ENCODE measurements around the gene HSD3B1. TPM values are rescaled to one million over a fixed set of nuclear protein-coding genes. Genes with fewer than 3 reads are reported as not detected.

HSD3B1 gene
- total RNA-seq (62.4 and 101 TPM in 2 replicates), polyA plus RNA-seq (38.3 and 44.8 TPM in 2 replicates)

DNA sequence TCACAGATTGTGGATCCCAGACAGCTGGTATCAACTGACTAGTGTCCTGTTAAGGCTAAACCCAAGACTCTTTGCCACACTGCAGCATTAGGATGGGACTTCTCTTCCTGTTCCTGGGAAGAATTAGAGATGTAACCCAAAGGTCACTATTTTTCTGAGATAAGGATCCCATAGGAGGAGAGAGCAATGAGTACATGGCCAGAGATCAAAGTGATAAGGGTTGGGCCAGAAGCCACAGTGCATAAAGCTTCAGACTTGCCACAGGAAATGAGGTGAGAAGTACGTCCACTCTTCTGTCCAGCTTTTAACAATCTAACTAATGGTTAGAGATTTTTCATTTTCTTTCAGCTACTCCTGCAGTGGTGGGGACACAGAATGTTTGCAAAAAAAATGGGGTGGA lies at the start of gene HSD3B1:
TSS of gene HSD3B1 (plus strand) at position 270 of the 400 bp plus-strand sequence. CDS start 267 bp downstream, outside the sequence.
- Histone ChIP-seq H4K20me1 (ENCODE audit: insufficient read depth, poor library complexity, severe bottlenecking) (no peaks in the 10 kb centered on the region), H3K9me2 (replicated peaks; ENCODE audit: insufficient read depth) (no peaks in the 10 kb centered on the region), H3K36me3 (replicated peaks; ENCODE audit: insufficient read depth, low read depth) (no peaks in the 10 kb centered on the region), H3K27me3 (no peaks in the 10 kb centered on the region), H3K4me3 (no peak within 1 kb of the TSS), H3K9me3 (ENCODE audit: low read depth) (no peaks in the 10 kb centered on the region), H3K79me2 (no peaks in the 10 kb centered on the region), H2AFZ (no peak within 1 kb of the TSS), H3K4me2 (peak within 1 kb of the TSS; percentile 17), H3K27ac (peak within 1 kb of the TSS; percentile 13), H3K4me1 (ENCODE audit: insufficient read depth) (no peaks in the 10 kb centered on the region)
- TF ChIP-seq EZH2phosphoT487 (IDR thresholded peaks at IDR 0.05; ENCODE audit: low read depth, severe bottlenecking, unreplicated experiment): no peak
- TF ChIP-seq, protein P1, sequence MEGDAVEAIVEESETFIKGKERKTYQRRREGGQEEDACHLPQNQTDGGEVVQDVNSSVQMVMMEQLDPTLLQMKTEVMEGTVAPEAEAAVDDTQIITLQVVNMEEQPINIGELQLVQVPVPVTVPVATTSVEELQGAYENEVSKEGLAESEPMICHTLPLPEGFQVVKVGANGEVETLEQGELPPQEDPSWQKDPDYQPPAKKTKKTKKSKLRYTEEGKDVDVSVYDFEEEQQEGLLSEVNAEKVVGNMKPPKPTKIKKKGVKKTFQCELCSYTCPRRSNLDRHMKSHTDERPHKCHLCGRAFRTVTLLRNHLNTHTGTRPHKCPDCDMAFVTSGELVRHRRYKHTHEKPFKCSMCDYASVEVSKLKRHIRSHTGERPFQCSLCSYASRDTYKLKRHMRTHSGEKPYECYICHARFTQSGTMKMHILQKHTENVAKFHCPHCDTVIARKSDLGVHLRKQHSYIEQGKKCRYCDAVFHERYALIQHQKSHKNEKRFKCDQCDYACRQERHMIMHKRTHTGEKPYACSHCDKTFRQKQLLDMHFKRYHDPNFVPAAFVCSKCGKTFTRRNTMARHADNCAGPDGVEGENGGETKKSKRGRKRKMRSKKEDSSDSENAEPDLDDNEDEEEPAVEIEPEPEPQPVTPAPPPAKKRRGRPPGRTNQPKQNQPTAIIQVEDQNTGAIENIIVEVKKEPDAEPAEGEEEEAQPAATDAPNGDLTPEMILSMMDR (IDR thresholded peaks at IDR 0.05; ENCODE audit: poor library complexity): no peak
- TF ChIP-seq EZH2 (IDR thresholded peaks at IDR 0.05; ENCODE audit: borderline replicate concordance): no peak
- no peak for DNase-seq (ENCODE audit: low spot score)
- 58% methylated on average over 1 of the region's 1 CpG for WGBS (ENCODE audit: low lambda C conversion rate, missing lambda C conversion rate)

DNA sequence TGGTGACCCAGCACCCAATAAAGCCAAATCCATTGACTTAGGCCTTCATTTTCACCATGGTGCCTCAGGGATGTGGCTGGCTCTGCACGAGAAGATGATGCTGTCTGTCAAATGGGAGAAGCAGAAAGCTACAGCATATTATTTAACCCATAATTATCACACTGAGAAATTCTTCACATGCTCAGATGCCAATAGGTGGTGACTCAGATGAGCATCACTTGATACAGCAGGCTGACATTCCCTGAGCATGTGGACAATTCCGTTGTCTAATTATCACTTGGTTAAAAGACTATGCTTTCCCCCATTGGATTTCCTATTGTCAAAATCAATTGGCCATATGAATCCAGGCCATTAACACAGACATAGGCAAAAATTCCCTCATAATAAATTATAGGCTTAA lies 44.0 kb upstream of the HSD3B1 start:
- H3K36me3 ChIP-seq (replicated peaks; ENCODE audit: insufficient read depth, low read depth): no peaks in the 10 kb centered on the region
- H3K79me2 ChIP-seq: no peaks in the 10 kb centered on the region
- no peak overlapping the region for H3K27ac ChIP-seq
- DNase-seq (ENCODE audit: low spot score): no peak
- H3K4me1 ChIP-seq (ENCODE audit: insufficient read depth): peaks cover 19% of the 10 kb centered on the region
- no peaks in the 10 kb centered on the region for H4K20me1 ChIP-seq (ENCODE audit: insufficient read depth, poor library complexity, severe bottlenecking)
- H3K4me3 ChIP-seq: no peak overlapping the region
- H3K27me3 ChIP-seq: no peaks in the 10 kb centered on the region
- 88% methylated on average over 2 of the region's 2 CpGs for WGBS (ENCODE audit: low lambda C conversion rate, missing lambda C conversion rate)
- no peak overlapping the region for H2AFZ ChIP-seq
- no peaks in the 10 kb centered on the region for H3K9me2 ChIP-seq (replicated peaks; ENCODE audit: insufficient read depth)
- H3K9me3 ChIP-seq (ENCODE audit: low read depth): no peaks in the 10 kb centered on the region
- TF ChIP-seq EZH2 (IDR thresholded peaks at IDR 0.05; ENCODE audit: borderline replicate concordance) (no peak), EZH2phosphoT487 (IDR thresholded peaks at IDR 0.05; ENCODE audit: low read depth, severe bottlenecking, unreplicated experiment) (no peak)
- TF ChIP-seq, protein P1 (IDR thresholded peaks at IDR 0.05; ENCODE audit: poor library complexity): no peak
- no peak overlapping the region for H3K4me2 ChIP-seq

DNA sequence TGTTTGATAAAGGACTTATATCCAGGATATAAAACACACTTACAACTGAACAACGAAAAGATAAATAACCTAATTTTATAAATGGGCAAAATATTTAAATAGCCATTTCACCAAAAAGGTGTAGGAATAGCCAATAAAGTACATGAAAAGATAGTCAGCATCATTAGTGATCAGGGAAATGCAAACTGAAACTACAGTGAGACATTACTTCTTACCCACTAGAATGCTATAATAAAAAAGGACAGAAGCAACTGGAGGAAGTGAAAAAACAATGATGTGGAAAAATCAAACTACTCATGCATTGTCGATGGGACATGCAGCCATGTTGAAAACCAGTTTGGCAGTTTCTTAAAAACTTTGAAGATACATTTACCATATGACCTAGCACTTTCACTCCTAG lies 43.4 kb upstream of the HSD3B1 start:
- WGBS (ENCODE audit: low lambda C conversion rate, missing lambda C conversion rate): 92% methylated on average over 2 of the region's 2 CpGs
- Histone ChIP-seq H3K4me1 (ENCODE audit: insufficient read depth) (peaks cover 19% of the 10 kb centered on the region), H2AFZ (no peak overlapping the region), H3K4me3 (no peak overlapping the region), H4K20me1 (ENCODE audit: insufficient read depth, poor library complexity, severe bottlenecking) (no peaks in the 10 kb centered on the region), H3K27me3 (no peaks in the 10 kb centered on the region), H3K79me2 (no peaks in the 10 kb centered on the region), H3K27ac (no peak overlapping the region), H3K4me2 (no peak overlapping the region), H3K9me3 (ENCODE audit: low read depth) (no peaks in the 10 kb centered on the region), H3K9me2 (replicated peaks; ENCODE audit: insufficient read depth) (no peaks in the 10 kb centered on the region), H3K36me3 (replicated peaks; ENCODE audit: insufficient read depth, low read depth) (no peaks in the 10 kb centered on the region)
- DNase-seq (ENCODE audit: low spot score): no peak
- TF ChIP-seq, protein P1 (IDR thresholded peaks at IDR 0.05; ENCODE audit: poor library complexity): no peak
- TF ChIP-seq EZH2phosphoT487 (IDR thresholded peaks at IDR 0.05; ENCODE audit: low read depth, severe bottlenecking, unreplicated experiment) (no peak), EZH2 (IDR thresholded peaks at IDR 0.05; ENCODE audit: borderline replicate concordance) (no peak)

DNA sequence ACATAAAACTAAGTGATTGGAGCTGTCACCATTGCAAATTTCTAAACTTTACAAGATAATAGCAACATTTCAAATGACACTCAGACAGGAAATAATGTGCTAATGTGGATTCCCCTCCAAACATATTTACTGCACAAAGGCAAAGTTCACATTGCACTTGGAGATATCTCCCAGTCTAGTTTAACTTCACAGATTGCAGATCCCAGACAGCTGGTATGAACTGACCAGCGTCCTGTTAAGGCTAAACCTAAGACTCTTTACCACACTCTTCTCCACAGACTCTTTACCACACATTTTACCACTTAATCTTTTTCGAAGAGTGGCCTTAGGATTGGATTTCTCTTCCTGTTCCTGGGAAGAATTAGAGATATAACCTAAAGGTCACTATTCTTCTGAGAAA lies 40.6 kb upstream of the HSD3B1 start:
- no peaks in the 10 kb centered on the region for H3K9me2 ChIP-seq (replicated peaks; ENCODE audit: insufficient read depth)
- no peaks in the 10 kb centered on the region for H3K36me3 ChIP-seq (replicated peaks; ENCODE audit: insufficient read depth, low read depth)
- no peaks in the 10 kb centered on the region for H3K79me2 ChIP-seq
- no peak overlapping the region for H2AFZ ChIP-seq
- no peak overlapping the region for H3K4me3 ChIP-seq
- peak overlapping the region; percentile 81 for H3K27ac ChIP-seq
- no peaks in the 10 kb centered on the region for H3K9me3 ChIP-seq (ENCODE audit: low read depth)
- TF ChIP-seq EZH2phosphoT487 (IDR thresholded peaks at IDR 0.05; ENCODE audit: low read depth, severe bottlenecking, unreplicated experiment): no peak
- H3K4me1 ChIP-seq (ENCODE audit: insufficient read depth): peaks cover 19% of the 10 kb centered on the region
- peak overlapping the region; percentile 11 for H3K4me2 ChIP-seq
- DNase-seq (ENCODE audit: low spot score): no peak
- H4K20me1 ChIP-seq (ENCODE audit: insufficient read depth, poor library complexity, severe bottlenecking): no peaks in the 10 kb centered on the region
- 37% methylated on average over 2 of the region's 2 CpGs for WGBS (ENCODE audit: low lambda C conversion rate, missing lambda C conversion rate)
- no peaks in the 10 kb centered on the region for H3K27me3 ChIP-seq

Measured in hepatocyte (in vitro differentiated cells).